Stimulated activated CD4-positive, alpha-beta T cell treated with anti-CD3 and anti-CD28 coated beads, Interleukin-4, amount 100 ng/mL, for 48 hours (primary cell): Measurements from ENCODE around the gene TP53I11.

Source experiments
- DNase-seq, 2 donors: peaks; one replicate each; pipeline ENCODE4 v3.0.0-alpha.2; 2020; ENCODE audit warnings: low read depth in 2 of 2

Gene TP53I11

GRCh38 chr11:44957776-44958564 is 7.3 kb upstream of the TP53I11 start:
- no peak for DNase-seq

- DNase-seq: no peak
Observed at GRCh38 chr11:44957040-44957515, 6.4 kb upstream of the TP53I11 start.

DNA sequence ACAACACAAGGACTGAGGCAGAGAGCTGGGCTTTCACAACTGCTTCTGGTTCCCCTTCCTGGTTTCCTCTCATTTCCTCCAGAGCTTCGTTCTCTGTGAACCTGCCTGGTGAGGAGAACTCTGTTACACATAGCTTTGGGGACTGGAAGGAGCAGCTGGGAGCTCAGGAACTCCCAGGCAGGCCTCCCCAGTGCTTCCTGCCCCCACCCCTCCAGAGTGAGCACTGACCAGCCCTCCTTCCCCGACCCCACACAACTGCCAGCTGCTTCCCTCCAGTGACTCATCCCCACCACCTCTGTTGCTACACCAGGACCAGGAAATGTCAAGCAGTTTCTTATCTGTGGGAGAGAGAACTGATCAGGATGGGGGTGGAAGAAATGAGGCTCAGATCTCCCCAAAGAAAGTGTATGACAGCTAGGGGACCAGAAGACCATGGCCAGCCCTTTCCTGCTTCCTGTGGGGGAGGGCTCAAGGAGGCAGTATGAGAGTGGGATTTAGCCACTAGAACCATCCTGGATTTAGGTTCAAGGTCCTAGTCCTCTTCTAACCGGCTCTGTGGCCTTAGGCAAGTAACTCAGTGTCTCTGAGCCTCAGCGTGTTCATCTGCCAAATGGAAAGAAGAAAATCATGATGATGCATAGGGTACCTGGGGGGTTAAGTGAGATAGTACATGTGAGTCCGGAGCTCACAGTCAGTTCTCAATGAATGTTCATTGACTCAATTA is 4.5 kb upstream of the TP53I11 start:
- DNase-seq: no peak

DNA sequence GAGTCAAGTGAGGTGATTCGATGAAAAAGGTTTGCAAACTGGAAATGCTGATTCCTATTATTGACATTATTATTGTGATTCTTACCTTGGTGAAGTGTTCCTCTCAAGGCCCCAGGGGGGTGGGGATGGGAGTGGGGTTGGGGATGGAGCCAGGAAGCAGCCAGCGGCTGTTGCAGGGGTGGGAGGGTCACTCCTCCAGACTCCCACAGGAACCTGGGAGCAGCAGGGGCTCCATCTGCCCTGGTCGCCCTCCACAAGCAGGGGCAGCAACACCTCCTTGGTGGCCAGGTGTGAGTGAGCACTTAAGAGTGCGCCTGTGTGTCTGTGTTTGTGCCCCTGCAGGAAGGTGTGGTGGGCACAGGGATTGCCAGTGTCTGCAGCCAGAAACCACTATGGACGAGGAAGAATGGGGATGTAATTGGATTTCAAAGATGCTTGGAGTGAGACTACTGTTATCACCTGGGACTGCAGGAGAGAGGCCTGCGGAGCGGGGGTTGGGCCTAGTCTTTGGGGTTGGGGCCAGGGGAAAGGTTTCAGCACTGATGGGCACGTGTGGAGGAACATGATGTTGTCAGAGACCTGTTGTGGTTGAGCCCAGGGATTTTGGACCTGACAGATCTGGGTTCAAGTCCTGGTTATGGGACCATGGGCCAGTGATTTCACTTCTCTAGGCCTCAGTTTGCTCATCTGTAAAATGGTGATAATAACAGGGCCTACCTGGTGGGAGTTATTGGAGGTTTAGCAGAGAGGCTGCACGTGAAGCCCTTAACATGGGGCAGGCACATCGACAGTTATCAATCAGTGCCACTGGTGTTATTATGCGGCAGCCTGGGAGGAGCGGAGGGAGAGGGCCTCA is 3.6 kb upstream of the TP53I11 start:
- no peak for DNase-seq

GRCh38 chr11:44952500-44953260 is 2.0 kb upstream of the TP53I11 start:
- DNase-seq: no peak

GRCh38 chr11:44952082-44952481 is 1.4 kb upstream of the TP53I11 start:
- DNase-seq: no peak

- peak in 1 of 2 donors; percentile 33 for DNase-seq
Observed at GRCh38 chr11:44950031-44950624, 555 bp downstream of the TP53I11 start.

DNA sequence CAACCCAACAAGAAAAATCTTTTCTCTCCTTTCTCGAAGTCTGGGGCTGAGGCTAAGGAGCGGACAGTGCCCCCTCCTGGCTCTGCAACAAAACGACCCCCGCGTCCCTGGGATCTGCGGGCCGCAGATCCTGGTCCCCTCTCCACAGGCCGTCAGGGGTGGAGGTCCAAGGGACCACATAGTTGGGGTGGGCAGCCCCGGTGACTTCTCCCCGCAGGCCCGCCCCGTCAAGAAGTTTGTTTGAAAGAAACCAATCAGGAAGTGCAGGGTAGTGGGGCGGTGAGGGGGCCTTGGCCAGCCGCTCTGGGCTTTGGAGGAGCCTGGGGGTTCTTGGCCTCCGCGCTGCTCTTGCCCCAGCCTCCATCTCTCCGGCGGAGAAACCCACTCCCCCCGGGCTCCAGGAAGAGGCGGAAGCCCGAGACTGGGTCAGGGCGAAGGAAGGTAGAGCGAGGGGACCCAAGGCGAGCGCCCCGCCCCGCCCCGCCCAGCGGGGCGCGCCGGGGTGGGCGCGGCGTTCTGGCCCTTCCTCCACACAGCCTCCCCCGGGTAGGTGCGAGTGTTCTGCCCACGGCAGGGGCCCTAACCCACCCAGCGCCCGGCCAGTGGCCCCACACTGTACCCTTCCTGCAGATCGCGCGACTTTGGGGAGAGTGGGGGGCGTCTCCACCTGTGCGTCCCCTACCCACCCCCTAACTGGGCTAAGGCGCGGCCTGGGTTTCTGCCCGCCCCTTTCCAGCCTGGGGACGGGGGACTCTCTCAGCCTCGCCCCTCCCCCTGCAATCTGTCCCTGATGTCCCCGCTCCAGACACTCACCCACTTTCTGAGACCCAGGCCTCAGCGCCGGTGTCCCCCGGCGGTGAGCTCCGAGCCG is 1.3 kb downstream of the TP53I11 start:
- DNase-seq: no peak

- no peak for DNase-seq
Observed at GRCh38 chr11:44948155-44948554, 2.5 kb downstream of the TP53I11 start.

DNA sequence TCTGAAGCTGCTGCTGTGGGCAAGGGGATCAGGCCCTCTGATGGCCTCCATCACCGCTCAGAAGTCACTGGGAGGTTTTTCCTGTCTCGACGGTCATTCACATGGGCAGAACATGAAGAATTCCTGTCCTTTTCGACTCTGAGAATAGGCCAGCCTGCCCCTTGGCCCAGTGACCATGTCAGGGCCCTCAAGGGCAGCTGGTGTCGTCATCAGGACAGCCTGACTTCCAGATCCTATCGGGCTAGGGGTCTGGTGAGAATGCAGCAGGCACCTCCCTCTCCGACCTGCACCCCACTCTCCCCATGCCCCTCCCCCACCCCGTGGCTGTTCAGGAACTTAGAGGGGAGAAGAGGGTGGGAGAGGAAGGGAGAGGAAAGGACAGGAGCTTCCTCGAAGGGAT is 3.6 kb downstream of the TP53I11 start:
- no peak for DNase-seq

GRCh38 chr11:44946263-44946662 is 4.4 kb downstream of the TP53I11 start:
- DNase-seq: no peak

DNA sequence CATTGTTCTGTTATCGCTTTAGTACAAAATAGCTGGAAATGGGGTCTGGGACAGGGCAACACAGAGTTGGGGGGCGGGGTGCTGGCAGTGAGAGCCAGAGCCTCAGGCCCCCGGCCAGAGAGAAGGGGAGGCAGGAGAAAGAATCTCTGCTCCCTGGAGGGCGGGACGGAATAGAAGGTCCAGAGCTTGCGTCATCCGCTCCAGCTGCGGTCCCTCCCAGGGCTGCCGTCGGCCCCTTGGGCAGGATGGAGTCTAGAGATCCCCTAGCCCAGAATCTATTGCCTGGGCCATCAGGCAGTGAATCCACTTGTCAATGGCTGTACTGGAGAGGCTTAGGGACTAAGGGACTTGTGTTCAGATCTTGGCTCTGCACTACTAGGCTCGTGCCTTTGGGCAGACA is 5.0 kb downstream of the TP53I11 start:
- no peak for DNase-seq

- no peak for DNase-seq
Observed at GRCh38 chr11:44944853-44945235, 5.8 kb downstream of the TP53I11 start.

GRCh38 chr11:44944181-44944852 is 6.4 kb downstream of the TP53I11 start:
- DNase-seq: no peak

- no peak for DNase-seq
Observed at GRCh38 chr11:44943696-44944095, 7.0 kb downstream of the TP53I11 start.

DNA sequence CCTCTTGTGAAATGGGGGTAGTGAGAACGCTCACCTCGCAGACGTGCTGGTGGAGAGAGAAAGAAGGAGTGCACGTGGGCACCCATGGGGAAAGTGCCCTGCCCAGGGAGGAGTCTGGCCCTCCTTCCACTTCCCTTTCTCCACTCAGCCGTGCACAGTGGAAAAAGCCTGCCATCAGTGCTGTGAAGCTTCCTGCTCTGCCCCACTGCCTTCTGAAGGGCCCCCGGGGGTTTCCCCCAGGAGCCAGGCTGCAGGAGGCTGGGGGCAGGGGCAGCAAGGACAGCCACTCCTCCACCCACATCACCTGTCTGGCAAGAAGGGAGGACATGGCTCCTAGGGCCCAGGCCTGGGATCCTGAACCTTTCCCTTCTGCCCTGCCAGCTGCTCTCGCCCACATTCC is 7.6 kb downstream of the TP53I11 start:
- no peak for DNase-seq

DNA sequence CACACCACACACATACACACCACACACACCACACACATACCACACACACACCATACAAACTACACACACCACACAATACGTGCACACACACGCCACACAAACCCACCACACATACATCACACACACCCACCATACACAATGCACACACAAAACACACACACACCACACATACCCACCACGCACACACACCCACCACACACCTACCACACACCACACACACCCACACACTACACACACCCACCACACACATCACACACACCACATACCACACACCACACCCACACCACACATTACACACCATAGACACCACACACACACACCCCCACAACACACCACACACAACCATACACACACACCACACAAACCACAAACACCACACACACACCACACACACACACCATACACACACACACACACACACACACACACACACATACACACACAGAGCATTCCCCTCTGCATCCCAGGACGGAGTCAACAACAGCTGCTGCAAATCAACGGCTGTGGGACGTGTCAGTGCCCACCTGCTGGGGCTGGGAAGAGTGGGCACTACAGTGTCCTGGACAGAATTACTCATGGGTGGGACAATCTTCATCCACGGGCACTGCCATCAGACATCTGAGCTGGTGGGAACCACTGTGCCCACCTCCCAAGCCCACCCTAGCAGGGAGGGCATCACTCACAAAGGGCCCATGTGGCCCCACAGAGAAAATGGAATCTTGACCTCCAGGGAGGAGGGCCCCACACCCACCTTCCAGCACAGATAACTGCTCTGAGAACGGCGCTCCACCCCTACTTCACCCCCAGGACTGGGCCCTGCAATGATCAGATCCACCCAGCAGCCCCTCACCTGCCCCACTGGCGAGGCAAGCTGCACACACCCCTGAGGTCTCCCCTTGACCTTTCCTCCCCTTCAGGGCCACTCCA is 8.4 kb downstream of the TP53I11 start:
- DNase-seq: no peak

- no peak for DNase-seq
Observed at GRCh38 chr11:44941259-44942021, 9.2 kb downstream of the TP53I11 start.
